Putamen (tissue), 1 donor: ENCODE results near the gene MAPK12.

Source experiments
- DNase-seq: peaks from one replicate; pipeline ENCODE4 v3.0.0-alpha.2; 2016; ENCODE audit warnings: low spot score

The MAPK12 gene

DNA sequence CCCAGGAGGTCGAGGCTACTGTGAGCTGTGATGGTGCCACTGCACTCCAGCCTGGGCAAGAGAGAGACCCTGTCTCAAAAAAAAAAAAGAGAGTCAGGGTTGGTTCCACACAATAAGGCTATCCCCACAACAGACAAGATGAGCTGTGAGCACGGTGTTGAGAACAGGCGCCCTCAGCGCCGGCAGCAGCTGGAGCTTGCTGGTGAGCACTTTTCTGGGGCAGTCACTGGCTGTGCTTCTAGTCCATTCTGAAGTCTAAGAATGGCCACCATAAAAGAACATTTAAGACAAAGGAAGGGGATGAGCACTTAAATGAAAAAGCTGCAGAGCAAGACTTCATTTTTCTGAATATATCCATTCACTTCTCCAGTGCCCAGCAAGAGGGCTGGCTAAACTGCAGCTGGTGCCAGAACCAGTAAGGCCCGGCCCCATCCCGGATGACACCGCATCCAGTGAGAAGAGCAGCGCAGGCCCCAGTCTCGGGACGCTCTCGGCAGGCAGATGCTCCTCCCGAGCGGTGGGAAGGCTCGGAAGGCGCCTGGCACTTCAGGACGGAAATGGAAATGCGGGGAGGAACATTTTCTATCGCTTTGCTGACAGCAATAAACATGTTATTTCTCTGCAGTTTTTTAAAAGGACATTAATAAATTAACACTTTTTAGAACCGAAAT, 28.9 kb downstream of the MAPK12 start:
- no peak for DNase-seq

DNA sequence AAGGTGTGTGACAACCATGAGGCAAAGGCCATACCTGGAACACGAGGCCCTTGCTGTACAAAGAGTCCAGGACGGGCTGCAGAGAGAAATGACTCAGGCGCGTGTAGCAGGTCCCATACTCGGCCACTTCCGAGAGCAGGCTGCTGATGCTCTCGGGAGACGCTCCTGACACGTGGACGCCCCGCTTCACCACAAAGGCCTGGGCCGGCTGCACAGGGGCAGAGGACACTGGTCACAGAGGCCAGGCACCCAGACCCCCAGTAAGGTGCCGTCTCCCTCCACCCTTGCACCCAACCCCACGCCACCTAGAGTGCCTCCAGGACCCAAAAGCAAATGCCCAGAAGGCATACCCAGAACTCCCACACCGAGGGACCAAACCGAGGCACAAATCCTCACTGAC, 32.1 kb downstream of the MAPK12 start:
- DNase-seq = no peak

DNA sequence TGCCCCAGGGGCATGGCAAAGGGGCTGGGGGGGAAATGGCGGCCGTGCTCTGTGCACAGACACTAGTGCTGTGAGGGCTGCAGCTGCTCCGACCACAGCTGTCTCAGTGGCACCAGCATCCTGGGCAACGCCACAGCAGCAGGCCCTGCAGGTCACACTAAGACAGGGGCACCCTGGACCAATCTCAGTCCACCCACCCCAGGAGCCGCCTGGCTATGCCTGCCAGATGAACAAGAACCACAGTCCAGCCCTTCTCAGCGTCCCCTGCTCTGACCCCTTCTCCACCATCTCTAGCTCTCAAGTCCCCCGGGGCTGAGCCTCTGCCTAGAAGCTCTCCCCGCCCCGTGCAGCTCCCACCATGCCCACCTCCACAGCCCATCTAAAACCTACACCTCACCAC, 33.1 kb downstream of the MAPK12 start:
- no peak for DNase-seq

DNA sequence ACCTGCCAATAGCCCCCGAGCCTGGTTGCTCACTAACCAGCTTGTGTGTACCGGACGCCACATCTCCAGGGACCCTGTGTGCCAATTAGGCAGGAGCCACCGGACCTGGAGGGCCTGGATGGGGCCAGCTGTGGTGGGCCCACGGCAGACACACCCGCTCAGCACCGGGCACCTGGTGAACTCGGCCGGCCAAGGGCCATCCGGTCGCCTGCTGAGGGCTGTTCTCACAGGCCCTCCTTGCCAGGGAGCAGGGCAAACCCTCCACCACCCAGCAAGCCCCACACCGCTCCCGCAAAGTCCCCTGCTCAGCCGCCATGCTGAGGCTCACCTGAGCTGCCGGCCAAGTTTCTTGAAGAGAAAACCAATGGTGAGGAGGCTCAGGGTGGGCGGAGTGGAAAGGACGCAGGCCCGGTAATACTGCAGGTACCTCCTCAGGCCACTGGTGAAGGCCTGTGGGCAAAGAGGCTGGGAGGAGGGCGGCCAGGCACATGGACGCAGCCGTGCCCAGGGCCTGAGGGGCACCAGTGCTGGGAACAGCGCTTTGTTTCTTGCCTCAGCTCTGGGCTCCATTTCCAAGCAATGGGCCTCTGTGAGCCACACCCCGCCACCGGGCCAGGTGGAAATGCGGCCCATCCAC, 33.8 kb downstream of the MAPK12 start:
- no peak for DNase-seq

DNA sequence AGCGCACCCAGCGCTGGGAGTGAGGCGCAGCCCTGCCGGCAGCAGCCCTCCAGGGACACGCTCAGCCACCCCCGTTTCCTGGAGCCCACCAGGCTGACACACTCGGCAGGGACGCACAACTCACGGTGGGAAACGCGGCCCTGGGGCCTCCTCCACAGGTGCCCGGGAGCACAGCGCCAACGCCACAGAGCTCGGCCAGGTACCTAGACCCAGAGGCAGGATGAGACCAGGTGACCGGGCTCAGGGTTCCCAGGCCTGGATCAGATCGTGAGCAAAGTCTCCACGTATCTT, 34.7 kb downstream of the MAPK12 start:
- no peak for DNase-seq

DNA sequence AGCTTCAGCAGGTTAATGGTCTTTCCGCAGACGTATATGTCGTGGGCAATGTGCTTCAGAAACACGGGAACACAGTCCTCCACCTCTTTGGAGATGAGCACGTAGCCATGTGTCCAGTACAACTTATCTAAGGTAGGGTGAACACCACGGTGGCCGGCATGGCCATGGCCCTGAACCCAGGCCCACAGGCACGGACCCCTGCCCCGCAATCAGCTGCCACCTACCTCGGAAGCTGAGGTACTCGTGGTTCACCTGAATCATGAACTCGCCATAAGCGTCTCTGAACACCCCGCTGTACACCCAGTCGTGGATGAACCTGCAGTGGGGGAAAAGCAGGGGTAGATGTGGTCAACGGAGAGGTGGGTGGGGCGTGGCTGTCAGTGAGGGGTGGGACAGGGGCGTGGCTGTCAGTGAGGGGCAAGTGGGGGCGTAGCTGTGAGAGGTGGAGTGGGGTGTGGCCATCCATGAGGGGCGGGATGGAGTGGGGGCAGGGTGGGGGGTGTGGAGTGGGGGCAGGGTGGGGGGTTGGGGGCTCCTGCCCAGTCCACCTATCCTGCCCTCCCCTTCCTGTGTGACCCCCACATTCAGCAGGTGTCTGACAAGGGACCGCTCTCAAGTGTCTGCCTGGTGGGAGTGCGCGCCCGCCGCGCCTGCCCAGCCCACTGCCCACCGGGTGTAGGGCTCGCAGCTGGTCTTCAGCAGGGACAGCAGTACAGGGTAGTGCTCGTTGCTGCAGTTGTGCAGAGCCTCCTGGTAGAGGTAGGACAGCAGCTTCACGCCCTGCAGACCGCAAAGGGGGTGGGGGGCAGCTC, 35.2 kb downstream of the MAPK12 start:
- no peak for DNase-seq

DNA sequence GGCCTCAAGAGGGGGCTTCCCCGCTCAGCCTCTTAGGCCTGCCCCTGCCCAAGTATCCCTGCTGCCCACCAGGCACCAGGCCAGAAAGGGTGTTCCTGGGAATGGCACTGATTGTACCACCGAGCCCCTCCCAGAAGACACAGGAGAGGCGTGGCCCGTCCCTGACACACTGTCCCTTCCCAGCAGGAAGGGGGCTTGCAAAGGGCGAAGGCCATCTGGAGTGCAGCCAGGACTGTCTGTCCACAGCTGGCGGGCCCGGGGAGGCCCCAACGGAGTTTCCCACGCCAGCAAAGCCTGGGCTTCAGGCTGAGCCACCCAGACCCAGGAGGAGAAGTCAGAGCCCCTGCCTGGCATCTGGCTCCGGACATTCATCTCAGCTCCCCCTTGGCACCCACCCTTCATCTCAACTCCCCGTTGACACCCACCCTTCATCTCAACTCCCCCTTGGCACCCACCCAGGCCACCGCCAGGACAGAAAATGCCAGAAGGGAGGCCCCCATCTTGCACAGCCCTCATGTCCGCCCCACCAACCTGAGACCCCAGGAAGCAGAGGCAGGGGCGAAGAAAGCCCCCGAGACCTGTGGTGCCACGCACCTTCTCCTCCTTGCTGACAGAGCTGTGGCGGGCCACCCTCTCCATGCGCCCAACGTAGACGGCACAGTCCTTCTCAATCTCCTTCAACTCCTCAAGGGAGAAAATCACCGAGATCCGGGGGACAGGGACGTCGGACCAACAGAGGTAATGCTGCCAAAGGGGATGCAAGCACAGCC, 36.1 kb downstream of the MAPK12 start:
- no peak for DNase-seq

DNA sequence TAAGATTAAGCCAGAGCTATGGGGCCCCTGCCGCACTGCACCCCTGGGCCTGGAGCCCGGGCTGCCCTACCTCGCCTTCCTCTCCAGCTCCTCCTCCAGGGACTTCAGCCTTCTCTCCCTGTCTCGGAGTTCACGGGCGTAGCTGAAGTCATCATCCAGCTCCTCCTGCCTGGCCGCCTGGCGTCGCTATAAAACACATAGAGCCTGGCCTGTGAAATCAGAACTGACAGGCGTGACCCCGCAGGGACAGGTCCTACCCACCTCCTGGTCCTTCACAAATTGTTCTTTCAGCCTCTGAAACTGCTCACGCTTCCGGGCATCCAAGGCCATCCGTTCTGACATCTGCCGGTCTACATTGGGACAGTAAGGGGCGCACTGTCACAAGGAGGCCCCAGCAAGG, 37.4 kb downstream of the MAPK12 start:
- no peak for DNase-seq

DNA sequence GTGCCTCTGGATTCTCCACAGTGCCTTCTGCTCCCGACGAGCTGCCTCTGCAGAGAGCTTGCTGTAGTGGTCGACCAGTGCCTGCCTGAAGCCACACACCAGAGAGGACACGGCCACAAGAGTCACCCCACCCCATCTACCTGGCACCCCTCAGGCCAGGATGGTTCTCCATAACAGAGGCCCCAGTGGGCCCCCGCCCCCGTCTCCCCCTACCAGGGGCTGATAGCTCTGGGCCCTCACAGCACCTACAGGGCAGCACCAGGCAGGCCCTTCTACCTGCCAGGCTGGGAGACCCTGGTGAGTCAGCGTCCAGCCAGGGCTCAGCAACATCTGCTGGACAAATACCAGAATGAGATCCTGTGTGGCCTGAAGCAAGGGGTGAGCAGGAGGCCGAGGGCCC, 39.0 kb downstream of the MAPK12 start:
- no peak for DNase-seq

DNA sequence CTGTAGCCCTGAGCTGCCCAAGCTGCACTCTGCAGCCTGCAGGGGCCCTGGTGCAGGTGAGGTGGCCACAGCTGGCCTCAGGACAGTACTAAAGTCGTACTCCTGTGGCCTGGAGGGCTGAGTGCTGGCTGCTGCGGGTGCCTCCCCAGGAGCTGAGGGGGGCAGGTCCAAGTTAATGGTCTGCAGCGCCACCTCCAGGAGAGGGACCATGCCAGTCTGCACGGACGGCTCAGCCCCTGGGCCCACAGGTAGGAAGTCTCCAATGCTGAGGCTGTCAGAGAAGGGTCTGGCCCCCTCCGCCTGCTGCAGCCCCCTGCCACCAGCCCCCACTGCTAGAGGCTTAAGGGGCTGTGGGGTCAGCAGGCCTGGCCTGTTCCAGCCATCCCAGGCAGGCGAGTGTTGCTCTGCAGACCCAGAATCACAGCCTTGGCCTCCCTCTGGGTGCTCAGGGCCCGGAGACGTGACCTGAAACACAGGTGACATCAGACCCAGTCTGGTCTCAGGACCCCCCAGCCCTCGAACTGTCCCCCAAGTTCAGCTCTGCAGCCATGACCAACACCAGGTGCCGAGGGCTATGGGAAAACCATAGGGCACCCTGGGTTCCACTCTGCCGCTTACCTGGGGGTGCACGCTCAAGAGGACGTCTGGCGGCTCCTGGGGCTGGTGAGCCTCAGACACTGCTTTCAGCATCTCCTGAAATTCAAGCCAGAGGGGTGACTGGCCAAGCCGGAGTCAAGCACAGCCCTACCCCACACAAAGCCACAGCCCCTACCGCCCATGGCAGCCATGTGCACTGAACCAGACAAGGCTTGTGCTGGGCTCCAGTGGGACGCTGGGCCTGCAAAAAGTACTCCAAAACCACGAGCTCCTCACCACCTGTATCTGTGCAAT, 39.8 kb downstream of the MAPK12 start:
- no peak for DNase-seq

DNA sequence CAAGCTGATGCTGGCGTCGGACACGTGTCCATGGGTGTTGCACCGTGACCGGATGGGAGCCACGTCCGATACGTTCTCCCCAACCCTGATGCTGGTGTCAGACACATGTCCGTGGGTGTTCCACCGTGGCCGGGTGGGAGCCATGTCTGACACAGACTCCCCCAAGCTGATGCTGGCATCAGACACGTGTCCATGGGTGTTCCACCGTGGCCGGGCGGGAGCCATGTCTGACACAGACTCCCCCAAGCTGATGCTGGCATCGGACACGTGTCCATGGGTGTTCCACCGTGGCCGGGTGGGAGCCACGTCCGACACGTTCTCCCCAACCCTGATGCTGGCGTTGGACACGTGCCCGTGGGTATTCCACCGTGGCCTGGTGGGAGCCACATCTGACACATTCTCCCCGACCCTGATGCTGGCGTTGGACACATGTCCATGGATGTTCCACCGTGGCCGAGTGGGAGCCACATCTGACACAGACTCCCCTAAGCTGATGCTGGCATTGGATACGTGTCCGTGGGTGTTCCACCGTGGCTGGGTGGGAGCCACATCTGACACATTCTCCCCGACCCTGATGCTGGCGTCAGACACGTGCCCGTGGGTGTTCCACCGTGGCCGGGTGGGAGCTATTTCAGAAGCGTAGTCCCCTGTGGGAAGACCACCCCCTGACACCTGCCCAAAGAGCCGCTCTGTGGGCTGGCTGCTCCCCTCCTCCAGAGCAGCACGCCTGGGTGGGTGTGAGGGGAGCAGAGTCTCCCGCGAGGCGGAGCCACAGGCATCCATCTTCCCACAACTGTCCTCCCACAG, 40.7 kb downstream of the MAPK12 start:
- DNase-seq = no peak

DNA sequence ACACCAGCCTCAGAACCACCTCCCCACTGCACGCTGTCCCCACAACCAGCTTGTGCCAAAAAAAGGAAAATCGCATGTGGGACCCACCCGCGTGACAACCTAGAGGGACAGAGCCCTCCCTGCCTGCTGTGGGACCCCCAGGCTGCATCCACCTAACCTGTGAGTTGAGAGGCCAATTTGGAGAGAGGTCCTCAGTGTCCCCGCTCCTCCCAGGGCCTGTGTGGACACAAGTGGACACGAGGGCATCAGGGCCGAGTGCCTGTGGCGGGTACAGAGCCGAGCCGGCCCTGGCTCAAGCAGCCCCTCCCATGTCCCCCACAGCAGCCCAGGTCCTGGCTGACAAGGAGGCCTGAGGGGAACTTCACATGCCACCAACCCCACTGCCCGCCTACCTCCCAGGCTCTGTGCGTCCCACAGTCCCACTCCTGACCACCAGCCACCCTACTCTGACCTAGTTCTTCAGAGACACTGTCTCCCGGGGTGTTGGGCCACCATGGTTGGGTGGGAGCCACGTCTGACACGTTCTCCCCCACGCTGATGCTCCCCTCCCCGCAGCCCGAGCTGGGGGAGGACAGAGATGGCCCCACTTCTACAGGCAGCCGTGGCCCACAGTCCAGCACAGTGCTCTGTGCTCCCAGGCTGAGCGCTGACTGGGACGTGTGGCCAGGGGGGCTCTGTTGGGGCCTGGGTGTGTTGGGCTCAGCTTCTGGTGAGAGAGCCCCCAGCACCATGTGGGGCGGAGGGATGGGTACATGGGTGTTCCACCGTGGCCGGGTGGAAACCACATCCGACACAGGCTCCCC, 41.5 kb downstream of the MAPK12 start:
- no peak for DNase-seq

DNA sequence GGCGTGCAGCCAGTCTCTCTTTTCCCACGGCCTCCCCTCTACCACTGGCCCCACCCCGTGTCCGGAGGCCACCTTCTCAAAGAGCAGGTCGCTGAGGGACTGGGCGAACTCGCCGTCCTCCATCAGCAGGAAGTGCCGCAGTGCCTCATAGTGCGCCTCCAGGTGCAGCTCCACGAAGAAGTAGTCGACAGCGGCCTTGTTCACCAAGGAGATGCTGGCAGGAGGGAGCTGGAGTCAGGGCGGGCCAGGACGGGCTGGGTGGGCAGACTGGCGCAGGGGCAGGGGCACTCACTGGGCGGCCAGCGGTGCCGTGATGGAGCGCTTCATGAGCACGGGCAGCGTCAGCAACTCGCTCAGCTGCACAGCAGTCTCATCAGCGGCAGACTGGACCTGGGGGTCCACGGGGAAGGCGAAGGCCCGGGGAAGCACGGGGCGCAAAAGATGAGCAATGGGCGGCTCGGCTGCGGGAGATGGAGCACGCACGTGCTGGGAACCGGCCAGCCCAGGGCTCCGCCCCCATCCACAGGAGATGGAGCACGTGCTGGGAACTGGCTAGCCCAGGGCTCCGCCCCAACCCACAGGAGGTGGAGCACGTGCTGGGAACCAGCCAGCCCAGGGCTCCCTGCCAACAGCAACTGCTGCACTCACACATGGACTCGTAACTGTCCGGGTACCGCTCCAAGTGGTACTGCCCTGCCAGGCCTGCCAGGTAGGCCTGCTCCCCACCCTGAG, 42.3 kb downstream of the MAPK12 start:
- no peak for DNase-seq

DNA sequence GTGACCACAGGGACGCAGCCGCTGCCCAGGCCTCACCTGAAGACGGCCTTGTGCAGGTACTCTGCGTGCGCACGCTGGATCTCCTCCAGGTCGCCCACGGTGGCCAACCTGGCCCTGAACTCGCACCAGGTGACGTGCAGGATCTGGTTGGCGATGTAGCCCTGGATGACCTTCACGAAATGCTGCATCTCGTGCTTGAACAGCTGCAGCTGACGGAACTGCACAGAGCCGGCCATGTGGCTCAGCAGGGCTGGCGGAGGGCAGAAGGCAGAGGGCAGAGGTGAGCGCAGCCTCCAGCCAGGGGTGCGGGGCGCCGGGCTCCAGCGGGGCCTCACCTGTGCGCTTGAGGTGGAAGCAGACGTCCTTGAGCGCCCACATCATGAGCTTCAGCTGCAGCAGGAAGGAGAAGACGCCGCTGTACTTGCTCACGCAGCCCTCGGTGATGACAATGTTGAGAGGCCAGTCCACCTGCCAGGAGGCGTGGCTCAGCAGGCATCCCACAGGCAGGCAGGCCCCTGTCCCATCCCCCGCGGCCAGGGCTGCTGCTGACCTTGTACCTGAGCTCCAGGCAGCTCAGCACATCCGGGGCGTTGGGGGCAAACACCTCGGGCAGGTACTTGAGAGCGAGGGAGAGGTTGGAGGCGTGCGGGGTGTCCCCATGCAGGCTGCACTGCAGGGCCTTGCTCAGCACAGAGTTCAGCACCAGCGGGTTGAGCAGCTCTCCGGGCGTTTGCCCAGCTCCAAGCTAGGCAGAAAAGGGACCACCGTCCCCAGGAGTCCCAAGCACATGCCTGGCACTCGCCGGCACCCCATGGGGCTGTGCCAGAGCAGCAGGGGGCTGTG, 43.1 kb downstream of the MAPK12 start:
- DNase-seq = no peak

DNA sequence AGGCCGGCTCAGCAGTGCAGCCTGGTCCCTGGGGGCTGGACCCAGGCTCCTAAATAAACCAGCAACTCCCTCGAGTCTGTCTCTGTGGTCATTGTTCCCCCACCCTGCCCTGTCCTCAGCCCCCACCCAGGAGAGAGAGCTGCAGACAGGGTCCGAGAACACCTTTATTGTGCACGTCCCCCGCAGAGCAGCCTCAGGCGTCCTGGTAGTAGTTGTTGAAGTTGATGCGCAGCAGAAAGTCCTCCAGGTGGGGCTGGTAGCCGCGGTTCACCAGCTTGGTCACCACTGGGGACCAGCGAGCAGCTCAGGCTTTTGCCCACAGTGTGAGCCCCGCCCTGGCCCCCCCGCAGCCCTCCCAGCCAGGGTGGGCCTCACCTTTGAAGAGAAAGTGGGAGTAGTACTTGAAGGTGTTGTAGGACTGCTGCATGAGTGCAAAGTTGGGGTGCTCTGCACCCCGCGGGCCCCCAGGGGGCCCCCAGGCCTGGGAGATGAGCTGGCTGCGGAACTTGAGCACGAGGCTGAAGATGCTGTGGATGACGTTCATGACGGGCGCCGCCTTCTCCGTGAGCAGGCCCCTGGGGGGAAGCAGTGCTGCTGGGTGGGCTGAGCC, 43.8 kb downstream of the MAPK12 start:
- DNase-seq = no peak

DNA sequence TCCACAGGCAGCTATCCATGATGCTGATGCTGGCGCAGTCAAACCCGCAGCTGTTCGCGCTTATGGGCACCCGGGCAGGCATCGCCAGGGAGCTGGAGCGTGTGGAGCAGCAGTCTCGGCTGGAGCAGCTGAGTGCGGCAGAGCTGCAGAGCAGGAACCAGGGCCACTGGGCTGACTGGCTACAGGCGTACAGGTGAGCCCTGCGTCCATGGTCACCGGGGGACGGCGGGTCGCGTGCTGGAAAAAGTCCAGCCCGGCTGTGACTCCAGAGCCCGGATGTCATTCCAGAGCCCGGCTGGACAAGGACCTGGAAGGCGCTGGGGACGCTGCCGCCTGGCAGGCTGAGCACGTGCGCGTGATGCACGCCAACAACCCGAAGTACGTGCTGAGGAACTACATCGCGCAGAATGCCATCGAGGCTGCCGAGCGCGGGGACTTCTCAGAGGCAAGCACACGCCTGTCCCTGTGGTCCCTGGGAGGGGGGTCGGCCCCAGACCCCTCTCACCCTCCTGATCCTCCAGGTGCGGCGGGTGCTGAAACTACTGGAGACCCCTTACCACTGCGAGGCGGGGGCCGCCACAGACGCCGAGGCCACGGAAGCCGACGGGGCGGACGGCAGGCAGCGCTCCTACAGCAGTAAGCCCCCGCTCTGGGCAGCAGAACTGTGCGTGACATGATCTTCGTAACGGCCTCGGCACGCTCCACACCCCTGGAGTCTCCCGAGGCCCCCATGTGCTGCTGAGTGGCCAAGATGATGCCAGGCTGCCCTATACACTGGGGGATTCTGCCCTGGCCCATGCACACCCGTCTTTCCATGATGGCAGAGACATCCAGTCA, 44.6 kb downstream of the MAPK12 start:
- no peak for DNase-seq
